GM19239 (cell line): ENCODE data around the gene METTL6.
"Not testable (repeated sequence)": the region's sequence is repeated elsewhere in the genome, so short reads cannot be mapped to it uniquely, and the experiment has no call there.

Experiments
- DNase-seq: peaks from one replicate; pipeline ENCODE4 v3.0.0; 2011; ENCODE audit warnings: low spot score; ENCODE audit not compliant: insufficient read length
- FAIRE-seq: peaks from 2 replicates; lab custom pipeline; 2011; peaks lifted over from hg19 to GRCh38; lab: Jason Lieb, UNC

METTL6 gene

GRCh38 chr3:15377961-15378791 lies 49.2 kb downstream of the METTL6 start:
- FAIRE-seq = peak; percentile 94
- DNase-seq = no peak

- DNase-seq = no peak
- no peak for FAIRE-seq
Measured at GRCh38 chr3:15375461-15376000, 51.8 kb downstream of the METTL6 start.

GRCh38 chr3:15372918-15373317 lies 54.4 kb downstream of the METTL6 start:
- DNase-seq (no peak), FAIRE-seq (no peak)

- FAIRE-seq (no peak), DNase-seq (no peak)
Measured at GRCh38 chr3:15368561-15369135, 58.7 kb downstream of the METTL6 start.

- no peak for FAIRE-seq
Measured at GRCh38 chr3:15367059-15367458, 60.3 kb downstream of the METTL6 start.

GRCh38 chr3:15364078-15364477 lies 63.3 kb downstream of the METTL6 start:
- DNase-seq, FAIRE-seq: not testable (repeated sequence)

More at GRCh38 chr3:15367059-15367458, 60.3 kb downstream of the METTL6 start:
- no peak for DNase-seq

- peak; percentile 59 for DNase-seq
Measured at GRCh38 chr3:15361494-15362214, 65.7 kb downstream of the METTL6 start.

GRCh38 chr3:15360788-15361493 lies 66.4 kb downstream of the METTL6 start:
- DNase-seq (no peak), FAIRE-seq (peak; percentile 42)

More at GRCh38 chr3:15361494-15362214, 65.7 kb downstream of the METTL6 start:
- peak; percentile 98 for FAIRE-seq
